ACHN (cell line): ENCODE measurements around the gene NOTCH1.
"Not testable (repeated sequence)": the region's sequence is repeated elsewhere in the genome, so short reads cannot be mapped to it uniquely, and the experiment has no call there.

Experiments
- DNase-seq: peaks from one replicate; pipeline ENCODE4 v3.0.0-alpha.2; 2015
- in situ Hi-C: cut with HindIII; loops from 2 replicates; pipeline ENCODE4 v1.10.0; 2017; ENCODE audit warnings: low sequenced_read_pairs, low pct_ligation_motif_present, low pct_unique_long_range_greater_than_20kb

Gene NOTCH1

DNA sequence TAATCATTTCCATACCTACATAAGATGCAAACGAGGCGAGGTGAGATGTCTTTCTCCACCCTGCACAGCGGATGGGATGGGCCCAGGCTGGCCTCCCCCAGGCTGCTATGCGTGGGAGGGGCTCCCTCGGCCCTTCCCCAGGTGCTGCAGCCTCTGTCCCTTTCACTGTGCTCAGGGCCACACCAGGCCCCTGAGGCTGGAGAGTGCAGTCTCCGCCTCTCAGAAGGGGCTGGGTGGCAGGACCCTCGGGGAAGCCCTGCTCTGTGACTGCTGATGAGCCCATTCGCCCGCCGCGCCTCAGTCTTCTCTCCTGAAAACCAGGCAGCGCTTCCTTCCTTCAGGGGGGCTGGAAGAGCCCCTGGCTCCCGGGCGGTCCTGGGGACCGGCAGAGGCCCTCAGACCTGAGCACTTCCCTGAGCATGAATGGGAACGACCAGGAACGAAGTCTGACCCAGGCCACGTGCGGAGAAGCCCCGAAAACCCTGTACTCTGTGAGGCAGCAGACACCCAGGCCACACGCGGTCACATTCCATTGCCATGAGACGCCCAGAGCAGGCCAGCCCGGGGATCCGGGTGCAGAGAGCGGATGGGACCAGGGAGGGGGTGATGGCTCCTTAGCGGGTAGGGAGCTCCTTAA lies 21.9 kb upstream of the NOTCH1 start:
- DNase-seq: peak; percentile 83
- in situ Hi-C loops: no loop called here

DNA sequence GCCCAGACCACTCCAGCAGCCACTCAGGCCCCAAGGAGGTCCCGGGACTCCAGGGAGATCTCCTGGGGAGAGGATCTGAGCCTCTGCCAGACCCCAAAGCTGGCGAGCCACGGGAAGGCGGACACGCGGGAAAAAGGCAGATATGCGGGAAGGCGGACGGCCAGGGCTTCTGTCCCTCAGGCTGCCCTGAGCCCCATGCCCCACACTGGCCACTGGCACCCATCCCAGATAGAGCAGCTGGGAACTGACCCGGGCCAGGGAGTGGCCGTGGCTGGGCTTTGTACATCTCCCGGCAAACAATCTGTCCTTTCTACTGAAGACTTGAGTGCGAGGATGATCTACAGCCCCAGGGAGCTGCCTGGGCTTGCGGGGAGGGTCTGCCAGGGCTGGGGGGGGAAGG lies 21.1 kb upstream of the NOTCH1 start:
- in situ Hi-C loops: no loop called here
- DNase-seq: no peak

GRCh38 chr9:136566553-136566895 lies 20.7 kb upstream of the NOTCH1 start:
- DNase-seq: no peak
- in situ Hi-C loops: no loop called here

DNA sequence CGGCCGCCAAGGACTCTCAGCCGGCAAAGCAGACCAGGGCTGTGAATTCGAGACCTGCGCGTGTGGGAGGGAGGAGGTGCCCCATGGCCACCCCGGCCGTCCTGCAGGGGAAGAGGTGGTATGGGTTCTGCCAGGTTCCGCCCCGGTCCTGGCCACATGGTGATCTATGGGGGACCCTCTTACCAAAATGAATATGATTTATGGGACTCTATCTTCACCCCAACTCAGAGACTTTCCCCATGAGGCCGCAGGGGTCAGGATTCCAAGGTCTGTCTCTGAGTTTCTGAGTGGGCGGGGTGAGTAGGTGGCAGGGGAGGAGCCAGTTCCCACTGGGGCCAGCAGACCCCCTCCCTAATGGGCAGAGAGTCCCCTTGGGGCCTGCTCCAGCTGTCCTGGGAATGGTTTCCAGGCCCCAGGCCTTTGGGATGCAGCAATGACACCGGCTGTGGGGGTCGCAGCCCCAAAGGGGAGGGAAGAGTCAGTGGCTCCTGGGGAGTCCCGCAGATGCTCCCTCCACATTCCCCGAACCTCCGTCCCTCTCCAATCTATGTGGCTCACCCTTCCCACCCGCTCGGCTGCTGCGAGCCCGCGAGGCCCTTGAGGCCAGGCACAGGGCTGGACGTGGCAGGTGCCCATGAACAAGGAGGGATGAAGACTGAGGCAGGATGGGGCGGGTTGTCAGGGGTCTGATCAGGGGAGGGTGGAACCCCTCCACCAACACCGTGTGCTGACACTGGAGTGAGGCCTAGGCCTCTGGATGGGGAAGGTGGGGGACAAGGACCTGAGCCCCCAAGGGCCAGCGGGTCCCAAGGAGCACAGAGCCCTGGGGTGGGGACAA lies 20.1 kb upstream of the NOTCH1 start:
- no peak for DNase-seq
- in situ Hi-C loops: no loop called here

DNA sequence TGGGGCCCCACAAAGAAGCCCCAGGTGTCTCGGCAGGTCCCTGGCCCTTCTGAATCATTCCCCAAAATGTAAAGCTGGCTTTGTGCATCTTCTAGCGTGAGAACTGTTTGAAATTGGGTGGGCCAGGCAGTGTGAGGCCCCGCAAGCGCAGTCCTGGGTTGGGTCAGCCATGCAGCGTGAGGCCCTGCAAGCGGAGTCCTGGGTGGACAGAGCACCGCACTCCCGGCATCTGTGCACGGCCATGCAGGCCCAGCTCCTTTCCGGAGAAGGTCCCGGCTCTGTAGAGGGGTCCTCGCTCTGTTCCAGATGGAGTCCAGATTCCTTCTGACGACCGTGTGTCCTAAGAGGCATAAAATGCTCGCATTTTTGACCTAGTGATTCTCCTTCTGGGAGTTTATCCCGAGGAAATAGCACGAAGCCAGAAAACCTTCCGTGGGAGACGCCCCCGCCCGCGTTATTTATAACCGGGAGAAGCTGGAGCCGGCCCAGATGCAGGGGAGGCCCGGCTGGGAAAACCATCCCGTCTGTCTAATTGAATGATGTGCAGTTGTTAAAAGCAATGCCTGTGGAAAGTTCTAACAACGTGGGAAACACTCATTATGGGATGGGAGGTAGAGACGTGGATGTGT lies 19.4 kb upstream of the NOTCH1 start:
- DNase-seq: no peak
- in situ Hi-C loops: no loop called here

DNA sequence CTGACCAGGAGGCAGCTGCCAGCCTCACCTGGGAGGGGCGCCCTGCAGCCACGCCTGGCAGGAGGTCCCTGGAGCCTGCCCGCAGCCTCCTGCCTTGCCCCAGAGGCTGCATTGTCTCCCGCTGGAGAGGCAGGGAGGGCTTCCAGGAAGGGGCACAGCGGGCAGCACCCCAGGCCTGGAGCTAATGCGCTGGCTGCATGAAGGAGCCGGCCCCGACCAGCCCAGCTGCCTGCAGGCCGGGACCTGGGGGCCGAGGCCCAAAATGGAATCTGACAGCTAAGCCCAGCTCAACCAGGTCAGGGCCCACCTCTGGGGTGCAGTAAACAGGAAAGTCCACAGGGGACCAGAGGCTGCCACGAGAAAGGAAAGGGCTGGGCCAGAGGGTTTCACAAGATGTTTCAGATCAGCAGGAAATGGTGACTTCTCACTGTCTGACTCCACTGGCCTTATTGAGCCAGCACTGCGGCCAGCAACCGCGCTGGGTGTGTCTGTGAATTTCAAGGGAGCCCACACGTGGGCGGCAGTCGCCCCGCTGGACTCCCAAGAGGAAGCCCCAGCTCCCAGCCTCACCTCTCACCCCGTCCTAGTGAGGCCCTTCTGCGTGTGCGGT lies 18.6 kb upstream of the NOTCH1 start:
- in situ Hi-C loops: no loop called here
- no peak for DNase-seq

DNA sequence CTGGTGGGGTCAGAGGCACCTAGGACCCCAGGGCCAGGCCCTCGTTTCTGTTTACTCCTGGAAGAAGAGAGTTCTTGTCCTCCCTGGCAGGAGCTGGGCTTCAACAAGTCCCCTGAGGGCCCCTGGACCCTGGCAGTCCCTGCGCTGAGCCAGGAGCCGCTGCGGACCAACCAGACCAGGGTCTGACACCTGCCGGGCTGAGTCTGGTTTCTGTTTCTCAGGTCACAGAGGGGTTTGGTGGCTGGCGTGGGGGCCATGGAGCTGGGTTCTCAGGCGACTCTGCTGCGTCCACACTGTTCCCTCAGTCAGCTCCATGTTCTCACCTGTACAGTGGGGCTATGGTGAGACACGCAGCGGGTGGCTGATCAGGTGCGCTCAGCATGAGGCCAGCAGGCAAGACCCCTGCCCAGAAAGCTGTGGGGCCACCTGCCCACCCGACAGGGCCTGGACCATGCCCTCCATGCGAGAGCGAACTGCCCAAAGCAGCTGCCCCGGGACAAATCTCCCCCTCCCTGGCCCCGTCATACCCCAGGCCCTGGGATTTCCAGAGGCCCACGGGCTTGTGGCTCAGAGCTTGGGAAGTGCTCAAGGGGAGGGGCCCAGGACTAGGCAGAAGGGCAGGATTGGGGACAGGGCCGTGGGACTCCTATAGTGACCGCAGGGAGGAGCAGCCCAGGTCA lies 17.9 kb upstream of the NOTCH1 start:
- in situ Hi-C loops: no loop called here
- no peak for DNase-seq

- in situ Hi-C loops: no loop called here
- DNase-seq: no peak
Measured at GRCh38 chr9:136562746-136563495, 17.1 kb upstream of the NOTCH1 start.

GRCh38 chr9:136561779-136562178 lies 15.9 kb upstream of the NOTCH1 start:
- no peak for DNase-seq
- in situ Hi-C loops: no loop called here

DNA sequence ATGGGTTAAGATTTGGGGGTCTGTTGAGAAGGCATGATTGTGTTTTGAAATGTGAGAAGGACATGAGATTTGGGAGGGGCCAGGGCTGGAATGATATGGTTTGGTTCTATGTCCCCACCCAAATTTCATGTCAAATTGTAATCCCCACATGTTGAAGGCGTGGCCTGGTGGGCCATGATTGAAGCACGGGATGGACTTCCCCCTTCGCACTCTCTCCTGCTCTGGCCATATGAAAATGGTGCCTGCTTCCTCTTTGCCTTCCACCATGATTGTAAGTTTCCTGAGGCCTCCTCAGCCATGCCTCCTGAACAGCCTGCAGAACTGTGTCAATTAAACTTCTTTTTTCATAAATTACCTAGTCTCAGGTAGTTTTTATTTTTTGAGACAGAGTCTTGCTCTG lies 14.7 kb upstream of the NOTCH1 start:
- in situ Hi-C loops: no loop called here
- DNase-seq: no peak

GRCh38 chr9:136559371-136559770 lies 13.5 kb upstream of the NOTCH1 start:
- in situ Hi-C loops: loop anchor here (10.0 kb wide), 1 partner anchor 75 kb away; the partner anchor contains the start of gene SEC16A
- not testable (repeated sequence) for DNase-seq

DNA sequence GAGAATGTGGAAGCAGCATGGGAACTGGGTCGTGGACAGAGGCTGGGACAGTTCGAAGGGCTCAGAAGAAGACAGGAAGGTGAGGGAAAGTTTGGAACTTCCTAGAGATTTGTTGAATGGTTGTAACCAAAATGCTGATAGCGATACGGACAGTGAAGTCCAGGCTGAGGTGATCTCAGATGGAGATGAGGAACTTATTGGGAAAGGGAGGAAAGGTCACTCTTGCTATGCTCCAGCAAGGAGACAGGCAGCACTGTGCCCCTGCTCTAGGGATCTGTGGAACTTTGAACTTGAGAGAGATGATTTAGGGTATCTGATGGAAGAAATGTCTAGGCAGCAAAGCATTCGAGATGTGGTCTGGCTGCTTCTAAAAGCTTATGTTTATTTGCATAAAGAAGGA lies 13.0 kb upstream of the NOTCH1 start:
- in situ Hi-C loops: loop anchor here (10.0 kb wide), 1 partner anchor 74 kb away; the partner anchor contains the start of gene SEC16A
- not testable (repeated sequence) for DNase-seq

DNA sequence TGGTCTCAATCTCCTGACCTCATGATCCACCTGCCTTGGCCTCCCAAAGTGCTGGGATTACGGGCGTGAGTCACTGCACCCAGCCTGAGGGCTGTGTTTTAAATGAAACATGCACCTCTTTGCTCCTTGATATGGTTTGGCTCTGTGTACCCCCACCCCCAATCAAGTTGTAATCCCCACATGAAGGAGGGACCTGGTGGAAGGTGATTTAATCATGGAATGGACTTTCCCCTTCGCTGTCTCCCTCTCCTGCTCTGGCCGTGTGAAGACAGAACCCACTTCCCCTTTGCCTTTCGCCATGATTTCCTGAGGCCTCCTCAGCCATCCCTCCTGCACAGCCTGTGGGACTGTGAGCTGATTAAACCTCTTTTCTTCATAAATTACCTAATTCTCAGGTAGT lies 12.5 kb upstream of the NOTCH1 start:
- DNase-seq: no peak
- in situ Hi-C loops: loop anchor here (10.0 kb wide), 1 partner anchor 74 kb away; the partner anchor contains the start of gene SEC16A

DNA sequence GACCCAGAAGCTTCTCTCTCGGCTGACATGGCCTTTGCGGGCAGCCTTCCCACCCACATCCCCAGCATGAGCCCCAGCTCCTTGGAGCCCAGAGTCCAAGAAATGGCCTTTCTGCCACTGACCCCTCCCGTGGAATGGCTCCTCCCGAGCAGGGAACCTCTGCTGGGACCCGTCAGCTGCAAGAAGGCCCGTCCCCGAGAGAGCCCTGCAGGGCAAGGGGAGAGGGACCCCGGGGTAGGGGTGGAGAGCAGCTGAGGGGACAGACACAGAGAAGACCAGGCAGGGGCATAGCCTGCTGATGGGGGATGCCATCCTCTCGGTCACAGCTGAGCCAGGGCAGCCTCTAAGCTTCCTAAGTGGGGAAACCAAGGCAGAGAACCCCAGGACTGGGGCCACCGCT lies 11.2 kb upstream of the NOTCH1 start:
- in situ Hi-C loops: loop anchor here (10.0 kb wide), 1 partner anchor 72 kb away; the partner anchor contains the start of gene SEC16A
- no peak for DNase-seq

DNA sequence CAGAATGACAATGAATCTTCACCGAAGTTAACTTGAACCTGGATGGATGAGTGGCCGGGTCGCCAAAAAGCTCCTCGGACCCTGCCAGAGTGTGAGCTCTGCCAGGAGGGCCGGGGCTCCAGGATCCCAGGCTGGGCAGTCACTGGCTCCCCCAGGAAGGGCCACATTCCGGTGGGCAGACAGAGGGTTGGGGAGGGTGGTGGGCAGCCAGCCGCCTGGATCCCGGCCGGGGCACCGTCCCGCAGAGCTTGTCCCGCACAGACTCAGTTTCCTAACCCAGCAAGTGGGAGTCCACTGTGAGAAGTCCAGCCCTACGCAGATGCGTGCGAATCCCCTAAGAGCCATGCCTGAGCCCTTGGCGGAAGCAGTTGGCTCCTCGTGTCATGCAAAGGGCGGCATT lies 10.3 kb upstream of the NOTCH1 start:
- no peak for DNase-seq
- in situ Hi-C loops: loop anchor here (10.0 kb wide), 1 partner anchor 71 kb away; the partner anchor contains the start of gene SEC16A

DNA sequence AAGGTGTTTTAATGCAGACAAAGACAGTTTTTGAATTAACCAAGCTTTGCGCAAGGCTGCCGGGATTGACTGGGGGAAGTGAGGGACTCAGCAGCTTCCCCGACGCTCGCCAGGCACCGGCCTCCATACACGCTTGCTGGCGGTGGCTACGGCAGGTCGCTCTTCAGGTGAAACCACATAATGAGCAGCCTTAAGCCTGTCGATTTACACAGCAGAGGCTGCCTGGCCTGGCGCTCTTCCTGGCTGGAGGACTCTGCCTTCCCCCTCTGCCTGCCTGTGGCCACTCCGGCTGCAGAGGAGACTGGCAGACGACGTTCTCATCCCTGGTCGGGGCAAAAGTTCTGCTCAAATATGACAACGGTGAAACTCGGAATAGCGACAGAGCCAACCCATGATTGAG lies 9.0 kb upstream of the NOTCH1 start:
- no peak for DNase-seq
- in situ Hi-C loops: loop anchor here (10.0 kb wide), 1 partner anchor 70 kb away; the partner anchor contains the start of gene SEC16A

- no peak for DNase-seq
- in situ Hi-C loops: loop anchor here (10.0 kb wide), 1 partner anchor 69 kb away; the partner anchor contains the start of gene SEC16A
Measured at GRCh38 chr9:136553581-136553980, 7.7 kb upstream of the NOTCH1 start.
